ENCODE data around the gene CDH4.
"Not testable (repeated sequence)": the region's sequence is repeated elsewhere in the genome, so short reads cannot be mapped to it uniquely, and the experiment has no call there.

The CDH4 gene

GRCh38 chr20:61963149-61963548, 711.1 kb downstream of the CDH4 start:
- Mint-ChIP-seq H3K4me1 (ENCODE audit: low read depth) (no peaks in the 10 kb centered on the region), H3K27me3 (ENCODE audit: low read depth) (peaks cover 13% of the 10 kb centered on the region), H3K9me3 (no peaks in the 10 kb centered on the region), H3K27ac (no peak overlapping the region), H3K36me3 (ENCODE audit: low read depth) (no peaks in the 10 kb centered on the region), H3K4me3 (no peak overlapping the region)
- no peak for DNase-seq (ENCODE audit: low spot score)

- Mint-ChIP-seq H3K9me3 (no peaks in the 10 kb centered on the region), H3K27me3 (ENCODE audit: low read depth) (peaks cover 13% of the 10 kb centered on the region), H3K36me3 (ENCODE audit: low read depth) (no peaks in the 10 kb centered on the region), H3K4me3 (no peak overlapping the region), H3K4me1 (ENCODE audit: low read depth) (no peaks in the 10 kb centered on the region), H3K27ac (no peak overlapping the region)
- DNase-seq (ENCODE audit: low spot score), result no peak
These were observed 712.0 kb downstream of the CDH4 start for GRCh38 chr20:61963885-61964674.

GRCh38 chr20:61964675-61965605, 712.9 kb downstream of the CDH4 start:
- Mint-ChIP-seq H3K4me3 (no peak overlapping the region), H3K4me1 (ENCODE audit: low read depth) (no peaks in the 10 kb centered on the region), H3K9me3 (no peaks in the 10 kb centered on the region), H3K27me3 (ENCODE audit: low read depth) (peaks cover 13% of the 10 kb centered on the region), H3K27ac (no peak overlapping the region), H3K36me3 (ENCODE audit: low read depth) (no peaks in the 10 kb centered on the region)
- no peak for DNase-seq (ENCODE audit: low spot score)

GRCh38 chr20:61965606-61966491, 713.8 kb downstream of the CDH4 start:
- Mint-ChIP-seq H3K9me3 (no peaks in the 10 kb centered on the region), H3K27me3 (ENCODE audit: low read depth) (peaks cover 13% of the 10 kb centered on the region), H3K4me3 (no peak overlapping the region), H3K27ac (no peak overlapping the region), H3K4me1 (ENCODE audit: low read depth) (no peaks in the 10 kb centered on the region), H3K36me3 (ENCODE audit: low read depth) (no peaks in the 10 kb centered on the region)
- DNase-seq (ENCODE audit: low spot score), result no peak

GRCh38 chr20:61966492-61967244, 714.6 kb downstream of the CDH4 start:
- DNase-seq (ENCODE audit: low spot score), result no peak
- H3K9me3 Mint-ChIP-seq, result no peaks in the 10 kb centered on the region
- no peaks in the 10 kb centered on the region for H3K4me1 Mint-ChIP-seq (ENCODE audit: low read depth)
- no peak overlapping the region for H3K27ac Mint-ChIP-seq
- H3K27me3 Mint-ChIP-seq (ENCODE audit: low read depth), result peaks cover 13% of the 10 kb centered on the region
- no peaks in the 10 kb centered on the region for H3K36me3 Mint-ChIP-seq (ENCODE audit: low read depth)
- no peak overlapping the region for H3K4me3 Mint-ChIP-seq

- no peaks in the 10 kb centered on the region for H3K9me3 Mint-ChIP-seq
- no peak for DNase-seq (ENCODE audit: low spot score)
- H3K36me3 Mint-ChIP-seq (ENCODE audit: low read depth), result peaks cover 2% of the 10 kb centered on the region
- peaks cover 13% of the 10 kb centered on the region for H3K27me3 Mint-ChIP-seq (ENCODE audit: low read depth)
- no peak overlapping the region for H3K27ac Mint-ChIP-seq
- H3K4me1 Mint-ChIP-seq (ENCODE audit: low read depth), result no peaks in the 10 kb centered on the region
- H3K4me3 Mint-ChIP-seq, result no peak overlapping the region
These were observed 715.2 kb downstream of the CDH4 start for GRCh38 chr20:61967300-61967699.

- no peaks in the 10 kb centered on the region for H3K4me1 Mint-ChIP-seq (ENCODE audit: low read depth)
These were observed 716.2 kb downstream of the CDH4 start for GRCh38 chr20:61968036-61968810.

GRCh38 chr20:61968932-61969331, 716.9 kb downstream of the CDH4 start:
- Mint-ChIP-seq H3K9me3 (no peaks in the 10 kb centered on the region), H3K4me3 (no peak overlapping the region), H3K4me1 (ENCODE audit: low read depth) (no peaks in the 10 kb centered on the region), H3K36me3 (ENCODE audit: low read depth) (peaks cover 10% of the 10 kb centered on the region), H3K27me3 (ENCODE audit: low read depth) (peaks cover 8% of the 10 kb centered on the region), H3K27ac (no peak overlapping the region)
- DNase-seq (ENCODE audit: low spot score), result no peak

More at GRCh38 chr20:61968036-61968810, 716.2 kb downstream of the CDH4 start:
- Mint-ChIP-seq H3K4me3 (no peak overlapping the region), H3K9me3 (no peaks in the 10 kb centered on the region), H3K27ac (no peak overlapping the region), H3K27me3 (ENCODE audit: low read depth) (peaks cover 13% of the 10 kb centered on the region), H3K36me3 (ENCODE audit: low read depth) (peaks cover 7% of the 10 kb centered on the region)
- no peak for DNase-seq (ENCODE audit: low spot score)

- H3K27ac Mint-ChIP-seq, result no peak overlapping the region
- peaks cover 11% of the 10 kb centered on the region for H3K36me3 Mint-ChIP-seq (ENCODE audit: low read depth)
- no peaks in the 10 kb centered on the region for H3K4me1 Mint-ChIP-seq (ENCODE audit: low read depth)
- no peak overlapping the region for H3K4me3 Mint-ChIP-seq
- no peaks in the 10 kb centered on the region for H3K9me3 Mint-ChIP-seq
- H3K27me3 Mint-ChIP-seq (ENCODE audit: low read depth), result peaks cover 1% of the 10 kb centered on the region
- DNase-seq (ENCODE audit: low spot score), result no peak
These were observed 717.7 kb downstream of the CDH4 start for GRCh38 chr20:61969806-61970205.

- no peaks in the 10 kb centered on the region for H3K4me1 Mint-ChIP-seq (ENCODE audit: low read depth)
- peaks cover 11% of the 10 kb centered on the region for H3K36me3 Mint-ChIP-seq (ENCODE audit: low read depth)
- no peaks in the 10 kb centered on the region for H3K27me3 Mint-ChIP-seq (ENCODE audit: low read depth)
- no peak for DNase-seq (ENCODE audit: low spot score)
- H3K9me3 Mint-ChIP-seq, result no peaks in the 10 kb centered on the region
- no peak overlapping the region for H3K4me3 Mint-ChIP-seq
- H3K27ac Mint-ChIP-seq, result no peak overlapping the region
These were observed 718.3 kb downstream of the CDH4 start for GRCh38 chr20:61970357-61970756.

GRCh38 chr20:61971595-61971994, 719.5 kb downstream of the CDH4 start:
- H3K4me3 Mint-ChIP-seq; DNase-seq (ENCODE audit: low spot score); H3K27ac Mint-ChIP-seq; H3K4me1 Mint-ChIP-seq (ENCODE audit: low read depth); H3K9me3 Mint-ChIP-seq; H3K27me3 Mint-ChIP-seq (ENCODE audit: low read depth): not testable (repeated sequence)
- H3K36me3 Mint-ChIP-seq (ENCODE audit: low read depth), result peaks cover 11% of the 10 kb centered on the region

- DNase-seq (ENCODE audit: low spot score), result no peak
- Mint-ChIP-seq H3K9me3 (no peaks in the 10 kb centered on the region), H3K27ac (no peak overlapping the region), H3K27me3 (ENCODE audit: low read depth) (no peaks in the 10 kb centered on the region), H3K4me1 (ENCODE audit: low read depth) (no peaks in the 10 kb centered on the region), H3K4me3 (no peak overlapping the region), H3K36me3 (ENCODE audit: low read depth) (peaks cover 11% of the 10 kb centered on the region)
These were observed 720.8 kb downstream of the CDH4 start for GRCh38 chr20:61972636-61973508.
